ENCODE data around the gene MRPS34.

MRPS34 gene

GRCh38 chr16:1790261-1790610 is 17.3 kb upstream of the MRPS34 start:
- TF ChIP-seq GATA2 (IDR thresholded peaks at IDR 0.05; ENCODE audit: low read depth, low read length) (no peak), GATA3 (IDR thresholded peaks at IDR 0.05; ENCODE audit: low read depth, low read length) (no peak)

GRCh38 chr16:1789643-1790045 is 16.7 kb upstream of the MRPS34 start:
- TF ChIP-seq GATA2 (IDR thresholded peaks at IDR 0.05; ENCODE audit: low read depth, low read length), result no peak
- no peak for TF ChIP-seq GATA3 (IDR thresholded peaks at IDR 0.05; ENCODE audit: low read depth, low read length)

DNA sequence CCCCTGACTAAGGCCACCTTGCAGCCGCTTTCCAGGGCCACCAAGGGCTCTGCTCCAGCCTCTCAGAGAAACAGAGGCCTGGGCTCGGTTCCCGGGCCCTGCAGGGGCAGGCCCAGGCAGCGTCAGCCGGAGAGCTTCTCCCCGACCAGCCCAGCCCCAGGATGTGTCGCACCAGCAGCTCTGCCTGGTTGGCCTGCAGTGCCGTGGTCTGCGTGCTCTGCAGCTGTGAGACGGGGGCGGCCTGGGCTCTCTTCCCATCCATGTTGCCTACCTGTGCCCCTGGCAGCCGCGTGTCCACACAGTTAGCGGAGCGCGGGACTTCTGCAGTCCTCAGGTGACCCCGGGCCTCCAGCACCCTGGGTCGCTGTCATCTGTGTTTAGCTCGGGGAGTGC is 15.8 kb upstream of the MRPS34 start:
- no peak for TF ChIP-seq GATA2 (IDR thresholded peaks at IDR 0.05; ENCODE audit: low read depth, low read length)
- no peak for TF ChIP-seq GATA3 (IDR thresholded peaks at IDR 0.05; ENCODE audit: low read depth, low read length)

GRCh38 chr16:1788095-1788707 is 15.3 kb upstream of the MRPS34 start:
- no peak for TF ChIP-seq GATA3 (IDR thresholded peaks at IDR 0.05; ENCODE audit: low read depth, low read length)
- TF ChIP-seq GATA2 (IDR thresholded peaks at IDR 0.05; ENCODE audit: low read depth, low read length), result no peak

GRCh38 chr16:1787322-1788094 is 14.6 kb upstream of the MRPS34 start:
- TF ChIP-seq GATA3 (IDR thresholded peaks at IDR 0.05; ENCODE audit: low read depth, low read length) (no peak), GATA2 (IDR thresholded peaks at IDR 0.05; ENCODE audit: low read depth, low read length) (no peak)

- no peak for TF ChIP-seq GATA2 (IDR thresholded peaks at IDR 0.05; ENCODE audit: low read depth, low read length)
- TF ChIP-seq GATA3 (IDR thresholded peaks at IDR 0.05; ENCODE audit: low read depth, low read length), result no peak
Observed at GRCh38 chr16:1787056-1787321, 14.1 kb upstream of the MRPS34 start.

DNA sequence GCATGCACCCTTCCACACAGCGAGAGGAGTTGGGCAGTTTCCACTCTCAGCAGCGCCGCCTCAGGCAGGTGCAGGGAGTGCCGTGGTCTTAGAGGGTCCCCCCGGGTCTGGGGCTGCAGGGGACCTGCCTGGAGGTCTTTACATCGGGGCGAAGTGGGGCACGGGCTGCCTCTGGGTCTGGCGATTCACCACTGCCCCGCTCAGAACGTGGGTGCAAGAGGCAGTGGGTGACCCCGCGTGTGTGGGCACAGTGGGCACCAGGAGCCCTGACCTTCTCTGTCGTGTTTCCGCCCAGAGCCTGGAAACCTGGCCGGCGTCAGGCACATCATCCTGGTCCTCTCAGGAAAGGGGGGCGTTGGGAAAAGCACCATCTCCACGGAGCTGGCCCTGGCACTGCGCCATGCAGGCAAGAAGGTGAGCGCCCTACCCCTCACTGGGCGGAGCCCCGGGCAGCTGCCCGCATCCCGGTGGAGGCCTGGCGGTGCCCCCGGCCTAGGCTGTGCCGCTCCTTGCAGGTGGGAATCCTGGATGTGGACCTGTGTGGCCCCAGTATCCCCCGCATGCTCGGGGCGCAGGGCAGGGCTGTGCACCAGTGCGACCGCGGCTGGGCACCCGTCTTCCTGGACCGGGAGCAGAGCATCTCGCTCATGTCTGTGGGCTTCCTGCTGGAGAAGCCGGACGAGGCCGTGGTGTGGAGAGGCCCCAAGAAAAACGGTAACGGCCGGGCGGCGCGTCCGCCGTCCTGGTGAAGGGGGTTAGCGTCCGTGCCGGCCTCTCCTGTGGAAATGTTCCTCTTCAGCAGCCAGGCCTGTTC is 13.5 kb upstream of the MRPS34 start:
- TF ChIP-seq GATA3 (IDR thresholded peaks at IDR 0.05; ENCODE audit: low read depth, low read length) (no peak), GATA2 (IDR thresholded peaks at IDR 0.05; ENCODE audit: low read depth, low read length) (no peak)

GRCh38 chr16:1785846-1786170 is 12.9 kb upstream of the MRPS34 start:
- no peak for TF ChIP-seq GATA2 (IDR thresholded peaks at IDR 0.05; ENCODE audit: low read depth, low read length)
- TF ChIP-seq GATA3 (IDR thresholded peaks at IDR 0.05; ENCODE audit: low read depth, low read length), result no peak

GRCh38 chr16:1784977-1785845 is 12.3 kb upstream of the MRPS34 start:
- TF ChIP-seq GATA2 (IDR thresholded peaks at IDR 0.05; ENCODE audit: low read depth, low read length) (no peak), GATA3 (IDR thresholded peaks at IDR 0.05; ENCODE audit: low read depth, low read length) (no peak)

- TF ChIP-seq GATA3 (IDR thresholded peaks at IDR 0.05; ENCODE audit: low read depth, low read length) (no peak), GATA2 (IDR thresholded peaks at IDR 0.05; ENCODE audit: low read depth, low read length) (no peak)
Observed at GRCh38 chr16:1782408-1783264, 9.7 kb upstream of the MRPS34 start, which contains the start of the genes NUBP2 and SPSB3. Gene NUBP2 (plus strand): TSS chr16:1782960. CDS start chr16:1783021, 61 bp downstream. Gene SPSB3 (minus strand): TSS chr16:1782571. CDS start chr16:1781483, 1,088 bp downstream.

GRCh38 chr16:1781758-1782407 is 8.9 kb upstream of the MRPS34 start:
- TF ChIP-seq GATA2 (IDR thresholded peaks at IDR 0.05; ENCODE audit: low read depth, low read length), result no peak
- no peak for TF ChIP-seq GATA3 (IDR thresholded peaks at IDR 0.05; ENCODE audit: low read depth, low read length)

DNA sequence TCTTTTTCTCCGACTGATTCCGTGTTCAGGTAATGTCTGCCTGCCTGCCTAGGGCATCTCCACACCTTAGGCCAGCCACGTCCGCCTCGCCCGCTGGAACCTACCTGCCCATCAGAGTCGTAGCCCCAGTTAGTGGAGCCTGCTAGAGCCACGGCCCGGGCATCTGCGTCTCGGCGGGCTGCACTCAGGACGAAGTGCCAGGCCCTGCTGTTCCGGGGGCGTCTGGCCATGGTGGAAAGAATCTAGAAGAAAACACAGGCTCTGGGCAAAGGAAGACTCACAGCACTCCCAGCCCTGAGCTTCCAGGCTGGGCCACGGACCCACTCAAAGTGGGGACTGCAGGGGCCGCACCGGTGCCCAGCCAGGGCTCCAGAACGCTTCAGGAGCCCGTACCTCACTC is 8.3 kb upstream of the MRPS34 start:
- TF ChIP-seq GATA3 (IDR thresholded peaks at IDR 0.05; ENCODE audit: low read depth, low read length) (no peak), GATA2 (IDR thresholded peaks at IDR 0.05; ENCODE audit: low read depth, low read length) (no peak)

DNA sequence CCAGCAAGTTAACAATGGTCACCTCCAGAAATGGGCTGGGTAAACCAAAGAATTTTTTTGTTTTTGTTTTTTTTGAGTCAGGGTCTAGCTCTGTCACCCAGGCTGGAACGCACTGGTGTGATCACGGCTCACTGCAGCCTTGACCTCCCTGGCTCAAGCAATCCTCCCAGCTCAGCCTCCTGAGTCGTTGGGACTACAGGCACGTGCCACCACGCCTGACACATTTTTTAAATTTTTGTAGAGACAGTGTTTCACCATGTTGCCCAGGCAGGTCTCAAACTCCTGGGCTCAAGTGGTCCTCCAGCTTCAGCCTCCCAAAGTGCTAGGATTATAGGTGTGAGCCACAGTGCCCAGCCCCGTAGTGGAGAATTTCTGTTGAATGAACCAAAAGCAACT is 7.7 kb upstream of the MRPS34 start:
- TF ChIP-seq GATA2 (IDR thresholded peaks at IDR 0.05; ENCODE audit: low read depth, low read length) (no peak), GATA3 (IDR thresholded peaks at IDR 0.05; ENCODE audit: low read depth, low read length) (no peak)
